Tibial nerve (tissue), 4 donors: Measurements from ENCODE around the gene OR2AT4. TPM values are rescaled to one million over a fixed set of nuclear protein-coding genes. Genes with fewer than 3 reads are reported as not detected.
"Not testable (repeated sequence)": the region's sequence is repeated elsewhere in the genome, so short reads cannot be mapped to it uniquely, and the experiment has no call there.

Source experiments
- DNase-seq, 2 donors: peaks; one replicate each; pipeline ENCODE4 v3.0.0-alpha.2; 2019; ENCODE audit warnings: low spot score in 2 of 2
- H3K27ac ChIP-seq, 4 donors: fragments of 200-600 bp; sonication (generic) in 3 of 4; one replicate each; pipeline ENCODE4 v1.5.1; 2017 to 2019; ENCODE audit warnings: mild to moderate bottlenecking in 1 of 4
- H3K27me3 ChIP-seq, 2 donors: fragments of 200-600 bp; sonication (generic) in 1 of 2; one replicate each; pipeline versions ENCODE4 v1.5.1 to v1.6.0; 2017 to 2019
- H3K36me3 ChIP-seq, 3 donors: fragments of 200-600 bp; sonication (generic); one replicate each; pipeline ENCODE4 v1.5.1; 2018 to 2019
- H3K4me1 ChIP-seq, 4 donors: fragments of 200-600 bp; sonication (generic) in 3 of 4; one replicate each; pipeline ENCODE4 v1.5.1; 2017 to 2019
- H3K4me3 ChIP-seq, 4 donors: fragments of 200-600 bp; sonication (generic) in 3 of 4; one replicate each; pipeline ENCODE4 v1.5.1; 2017 to 2019; ENCODE audit warnings: mild to moderate bottlenecking in 1 of 4, moderate library complexity in 1 of 4
- H3K9me3 ChIP-seq, 4 donors: fragments of 200-600 bp; sonication (generic) in 3 of 4; one replicate each; pipeline ENCODE4 v1.5.1; 2017 to 2019
- EP300 ChIP-seq, 2 donors: sonication (generic); formaldehyde crosslinking; IDR thresholded peaks; one replicate each; pipeline ENCODE4 v1.6.1; 2017; ENCODE audit warnings: antibody characterized with exemption in 2 of 2, mild to moderate bottlenecking in 1 of 2
- POLR2A ChIP-seq, 2 donors: fragments of 450-650 bp; IDR thresholded peaks; one replicate each; pipeline ENCODE4 v1.6.1; 2017; ENCODE audit warnings: antibody characterized with exemption in 2 of 2, mild to moderate bottlenecking in 2 of 2, moderate library complexity in 2 of 2
- WGBS, 2 donors: methylation state at CpG; one replicate each; pipeline ENCODE4 v1.1.5; 2018; 5-methylcytosine and 5-hydroxymethylcytosine counted together
- total RNA-seq, 4 donors: library from RNA; depleted of rRNA; stranded (reverse); fragments of >200 nt; gene quantifications; one replicate each; pipeline ENCODE4 v1.1.0, GENCODE V29; 2016
- TF ChIP-seq, protein P1 (sequence below), 5 experiments: fragments of 200-600 bp in 3 of 5; fragments of 450-650 bp in 2 of 5; sonication (generic) in 3 of 5; IDR thresholded peaks; one replicate each; pipeline ENCODE4 v1.5.1; 2016 to 2019; ENCODE audit warnings: antibody characterized with exemption in 5 of 5, mild to moderate bottlenecking in 3 of 5, moderate library complexity in 2 of 5

The OR2AT4 gene
- total RNA-seq, 4 donors from 2014 or later = 0.87 to 2.3 (median 1.5) TPM

DNA sequence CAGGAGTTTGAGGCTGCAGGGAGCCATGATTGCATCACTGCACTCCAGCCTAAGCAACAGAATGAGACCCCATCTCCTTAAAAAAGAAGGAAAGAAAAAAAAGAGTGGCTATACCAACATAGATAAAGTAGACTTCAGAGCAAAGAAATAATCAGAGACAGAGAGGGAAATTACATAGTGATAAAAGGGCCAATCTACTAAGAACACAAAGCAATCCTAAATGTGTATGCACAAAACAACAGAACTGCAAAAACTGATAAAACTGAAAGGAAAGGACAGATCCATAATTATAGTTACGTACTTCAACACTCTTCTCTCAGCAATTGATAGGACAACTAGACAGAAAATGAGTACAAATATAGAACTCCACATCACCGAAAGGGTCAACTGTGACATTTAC is 17.8 kb upstream of the OR2AT4 start:
- no peak for DNase-seq
- WGBS, 2 donors = 97 to 98% methylated on average over 2 of the region's 2 CpGs
- H3K9me3 ChIP-seq = peaks cover 0 to 65% (median 0%) of the 10 kb centered on the region in 4 donors

DNA sequence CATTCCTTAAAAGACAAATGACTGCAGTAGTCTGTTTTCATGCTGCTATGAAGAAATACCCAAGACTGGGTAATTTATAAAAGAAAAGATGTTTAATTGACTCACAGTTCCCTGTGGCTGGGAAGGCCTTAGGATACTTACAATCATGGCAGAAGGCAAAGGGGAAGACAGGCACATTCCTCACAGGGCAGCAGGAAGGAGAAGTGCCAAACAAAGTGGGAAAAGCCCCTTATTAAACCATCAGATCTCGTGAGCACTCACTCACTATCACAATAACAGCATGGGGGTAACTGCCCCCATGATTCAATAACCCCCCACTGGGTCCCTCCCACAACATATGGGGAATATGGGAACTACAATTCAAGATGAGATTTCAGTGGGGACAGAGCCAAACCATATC is 16.4 kb upstream of the OR2AT4 start:
- no peak overlapping the region for H3K27ac ChIP-seq
- TF ChIP-seq, protein P1, sequence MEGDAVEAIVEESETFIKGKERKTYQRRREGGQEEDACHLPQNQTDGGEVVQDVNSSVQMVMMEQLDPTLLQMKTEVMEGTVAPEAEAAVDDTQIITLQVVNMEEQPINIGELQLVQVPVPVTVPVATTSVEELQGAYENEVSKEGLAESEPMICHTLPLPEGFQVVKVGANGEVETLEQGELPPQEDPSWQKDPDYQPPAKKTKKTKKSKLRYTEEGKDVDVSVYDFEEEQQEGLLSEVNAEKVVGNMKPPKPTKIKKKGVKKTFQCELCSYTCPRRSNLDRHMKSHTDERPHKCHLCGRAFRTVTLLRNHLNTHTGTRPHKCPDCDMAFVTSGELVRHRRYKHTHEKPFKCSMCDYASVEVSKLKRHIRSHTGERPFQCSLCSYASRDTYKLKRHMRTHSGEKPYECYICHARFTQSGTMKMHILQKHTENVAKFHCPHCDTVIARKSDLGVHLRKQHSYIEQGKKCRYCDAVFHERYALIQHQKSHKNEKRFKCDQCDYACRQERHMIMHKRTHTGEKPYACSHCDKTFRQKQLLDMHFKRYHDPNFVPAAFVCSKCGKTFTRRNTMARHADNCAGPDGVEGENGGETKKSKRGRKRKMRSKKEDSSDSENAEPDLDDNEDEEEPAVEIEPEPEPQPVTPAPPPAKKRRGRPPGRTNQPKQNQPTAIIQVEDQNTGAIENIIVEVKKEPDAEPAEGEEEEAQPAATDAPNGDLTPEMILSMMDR (IDR thresholded peaks at IDR 0.05) = no peak
- TF ChIP-seq EP300 (IDR thresholded peaks at IDR 0.05) (no peak), POLR2A (IDR thresholded peaks at IDR 0.05) (no peak)
- no peaks in the 10 kb centered on the region for H3K4me1 ChIP-seq
- H3K9me3 ChIP-seq = peaks cover 0 to 55% (median 0%) of the 10 kb centered on the region in 4 donors
- H3K36me3 ChIP-seq = no peaks in the 10 kb centered on the region
- H3K27me3 ChIP-seq = no peaks in the 10 kb centered on the region
- H3K4me3 ChIP-seq = no peak overlapping the region
- no peak for DNase-seq
- WGBS, 2 donors = 5 to 21% methylated on average over 1 of the region's 1 CpG

More for the DNA sequence above, 17.8 kb upstream of the OR2AT4 start:
- TF ChIP-seq EP300 (IDR thresholded peaks at IDR 0.05) (no peak), POLR2A (IDR thresholded peaks at IDR 0.05) (no peak)
- TF ChIP-seq, protein P1 (IDR thresholded peaks at IDR 0.05) = no peak
- Histone ChIP-seq H3K27me3 (no peaks in the 10 kb centered on the region), H3K36me3 (no peaks in the 10 kb centered on the region), H3K4me3 (no peak overlapping the region), H3K27ac (no peak overlapping the region), H3K4me1 (no peaks in the 10 kb centered on the region)

DNA sequence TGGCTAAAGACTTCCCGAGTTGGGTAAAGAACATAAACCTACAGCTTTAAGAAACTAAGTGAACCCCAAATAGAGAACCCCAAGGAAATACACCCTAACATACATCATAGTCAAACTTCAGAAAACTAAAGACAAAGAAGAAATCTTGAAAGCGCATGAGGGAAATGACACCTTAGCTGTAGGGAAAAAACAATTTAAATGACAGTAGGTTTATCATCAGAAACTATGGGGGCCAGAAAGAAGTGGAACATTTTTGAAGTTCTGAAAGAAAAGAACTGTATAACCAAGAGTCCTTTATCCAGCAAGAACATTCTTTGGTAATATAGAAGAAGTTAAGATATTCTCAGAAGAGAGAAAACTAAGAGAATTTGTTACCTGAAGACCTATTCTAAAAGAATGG is 15.5 kb upstream of the OR2AT4 start:
- TF ChIP-seq EP300 (IDR thresholded peaks at IDR 0.05) (no peak), POLR2A (IDR thresholded peaks at IDR 0.05) (no peak)
- TF ChIP-seq, protein P1 (IDR thresholded peaks at IDR 0.05) = no peak
- Histone ChIP-seq H3K4me1 (no peaks in the 10 kb centered on the region), H3K36me3 (no peaks in the 10 kb centered on the region), H3K27me3 (no peaks in the 10 kb centered on the region), H3K9me3 (peaks cover 0 to 55% (median 0%) of the 10 kb centered on the region in 4 donors), H3K4me3 (no peak overlapping the region), H3K27ac (no peak overlapping the region)
- 88 to 93% methylated on average over 2 of the region's 2 CpGs for WGBS, 2 donors
- DNase-seq = no peak

DNA sequence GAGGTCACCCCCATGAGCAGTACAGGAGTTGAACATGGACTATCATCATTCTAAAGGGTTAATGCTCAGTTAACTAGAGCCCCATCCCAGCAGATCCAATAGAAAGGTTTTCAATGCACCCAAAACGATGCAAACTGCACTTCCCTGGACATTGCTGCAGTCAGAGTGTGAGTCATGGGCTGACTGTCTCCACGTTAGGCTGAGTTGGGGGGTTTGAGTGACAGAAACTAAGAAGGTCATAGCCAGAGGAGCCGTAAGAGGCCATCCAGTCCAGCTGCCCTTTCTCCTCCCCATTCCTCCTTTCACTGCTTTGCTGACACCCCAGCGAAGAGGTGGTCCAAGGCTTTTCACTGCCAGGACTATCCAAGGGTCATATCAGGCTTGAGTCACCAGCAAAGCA is 10.5 kb upstream of the OR2AT4 start:
- DNase-seq = no peak
- Histone ChIP-seq H3K4me3 (no peak overlapping the region), H3K36me3 (no peaks in the 10 kb centered on the region), H3K27me3 (no peaks in the 10 kb centered on the region), H3K27ac (no peak overlapping the region), H3K9me3 (peaks cover 0 to 24% (median 2%) of the 10 kb centered on the region in 4 donors), H3K4me1 (no peaks in the 10 kb centered on the region)
- TF ChIP-seq EP300 (IDR thresholded peaks at IDR 0.05) = no peak
- TF ChIP-seq, protein P1 (IDR thresholded peaks at IDR 0.05) = no peak
- no peak for TF ChIP-seq POLR2A (IDR thresholded peaks at IDR 0.05)
- WGBS, 2 donors = 40 to 48% methylated on average over 4 of the region's 4 CpGs

DNA sequence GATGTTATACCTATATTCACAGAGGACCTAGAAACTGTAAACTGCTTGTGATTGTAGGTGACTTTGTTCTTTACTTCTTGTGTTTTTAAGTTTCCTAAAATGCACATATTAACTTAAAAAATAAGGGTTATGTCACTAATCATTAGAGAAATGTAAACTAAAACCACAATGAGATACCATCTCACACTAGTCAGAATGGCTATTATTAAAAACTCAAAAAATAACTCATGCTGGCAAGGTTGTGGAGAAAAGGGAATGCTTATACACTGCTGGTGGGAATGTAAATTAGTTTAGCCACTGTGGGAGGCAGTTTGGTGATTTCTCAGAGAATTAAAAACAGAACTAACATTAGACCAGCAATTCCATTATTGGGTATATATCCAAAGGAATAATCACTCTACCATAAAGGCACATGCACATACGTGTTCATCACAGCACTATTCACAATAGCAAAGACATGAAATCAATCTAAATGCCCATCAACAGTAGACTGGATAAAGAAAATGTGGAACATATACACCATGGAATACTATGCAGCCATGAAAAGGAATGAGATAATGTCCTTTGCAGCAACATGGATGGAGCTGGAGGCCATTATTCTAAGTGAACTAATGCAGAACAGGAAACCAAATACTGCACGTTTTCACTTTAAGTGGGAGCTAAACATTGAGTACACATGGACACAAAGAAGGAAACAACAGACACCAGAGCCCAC is 9.4 kb upstream of the OR2AT4 start:
- not testable (repeated sequence) for H3K27ac ChIP-seq, H3K4me1 ChIP-seq, H3K27me3 ChIP-seq, DNase-seq, H3K36me3 ChIP-seq, H3K4me3 ChIP-seq
- H3K9me3 ChIP-seq = peaks cover 0 to 16% (median 4%) of the 10 kb centered on the region in 4 donors
- 74 to 84% methylated on average over 2 of the region's 2 CpGs for WGBS, 2 donors
